ENCODE data around the gene OVCA2.

OVCA2 gene

DNA sequence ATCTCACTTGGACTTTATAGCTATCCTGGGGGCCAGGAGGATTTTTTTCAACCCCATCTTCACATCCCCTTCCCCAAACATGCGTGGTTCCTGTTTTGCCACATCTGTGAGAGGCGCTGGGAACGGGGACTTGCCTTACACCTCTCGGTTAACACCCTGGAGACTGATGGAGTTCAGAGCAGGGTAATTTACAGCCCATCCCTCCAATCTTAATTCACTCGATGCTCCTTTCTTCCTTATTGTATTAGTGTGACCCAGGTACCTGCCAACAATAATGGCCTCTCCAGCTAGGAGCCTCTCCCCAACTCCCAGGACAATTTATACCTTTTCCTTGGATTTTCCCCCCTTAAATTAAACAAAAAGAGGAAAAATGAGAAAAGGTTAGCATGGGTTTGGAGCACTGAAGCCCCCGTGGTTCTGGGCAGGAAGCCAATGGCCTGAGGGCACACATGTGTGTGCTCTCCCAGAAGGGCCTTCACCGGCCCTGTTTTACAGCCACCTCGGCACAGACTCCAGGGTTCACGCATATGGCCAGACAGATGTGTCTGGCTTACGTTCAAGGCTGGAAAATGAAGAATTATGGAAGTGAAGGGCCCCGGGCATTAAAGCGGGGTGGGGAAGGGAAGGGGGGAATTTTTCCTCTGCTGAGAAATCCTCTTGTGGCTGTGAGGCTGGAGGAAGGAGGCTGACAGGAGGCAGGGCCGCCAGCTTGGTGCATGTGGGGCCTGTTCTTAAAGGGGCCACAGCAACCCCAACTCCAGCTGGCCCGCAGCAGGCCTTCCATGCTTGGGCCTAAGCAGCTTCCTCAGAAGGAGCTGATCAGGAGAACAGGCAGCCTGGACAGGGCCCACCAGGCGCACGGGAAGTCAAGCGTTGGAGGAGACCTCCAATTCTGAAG, 34.5 kb downstream of the OVCA2 start:
- Histone ChIP-seq H2AFZ (ENCODE audit: low read depth, low read length) (no peak overlapping the region), H3K4me3 (ENCODE audit: low read length) (no peak overlapping the region), H3K9me3 (ENCODE audit: low read length) (no peaks in the 10 kb centered on the region), H3K4me1 (ENCODE audit: insufficient read depth, low read length) (no peaks in the 10 kb centered on the region), H3K27me3 (ENCODE audit: insufficient read depth, low read length) (no peaks in the 10 kb centered on the region), H3K36me3 (ENCODE audit: insufficient read depth, low read length) (peaks cover 52% of the 10 kb centered on the region)

DNA sequence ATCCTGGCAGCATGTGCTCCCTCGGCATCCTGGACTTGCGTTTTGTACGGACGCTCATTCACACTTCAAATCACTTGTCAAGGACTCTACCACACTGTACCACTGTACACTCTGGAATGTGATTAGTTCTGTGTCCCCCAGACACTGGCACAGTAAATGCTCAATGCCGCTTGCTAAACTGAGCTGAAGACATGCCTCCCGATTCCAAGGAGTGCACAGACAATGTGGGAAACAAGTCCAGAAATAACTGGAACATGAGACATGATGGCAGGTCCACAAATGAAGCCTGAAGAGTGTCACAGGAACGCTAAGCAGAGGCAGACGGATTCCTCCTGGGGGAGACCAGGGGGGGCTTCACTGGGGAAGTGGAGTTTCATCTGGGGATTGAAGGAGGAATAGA, 35.2 kb downstream of the OVCA2 start:
- Histone ChIP-seq H3K4me1 (ENCODE audit: insufficient read depth, low read length) (no peaks in the 10 kb centered on the region), H2AFZ (ENCODE audit: low read depth, low read length) (no peak overlapping the region), H3K9me3 (ENCODE audit: low read length) (no peaks in the 10 kb centered on the region), H3K4me3 (ENCODE audit: low read length) (no peak overlapping the region), H3K27me3 (ENCODE audit: insufficient read depth, low read length) (no peaks in the 10 kb centered on the region), H3K36me3 (ENCODE audit: insufficient read depth, low read length) (peaks cover 58% of the 10 kb centered on the region)

DNA sequence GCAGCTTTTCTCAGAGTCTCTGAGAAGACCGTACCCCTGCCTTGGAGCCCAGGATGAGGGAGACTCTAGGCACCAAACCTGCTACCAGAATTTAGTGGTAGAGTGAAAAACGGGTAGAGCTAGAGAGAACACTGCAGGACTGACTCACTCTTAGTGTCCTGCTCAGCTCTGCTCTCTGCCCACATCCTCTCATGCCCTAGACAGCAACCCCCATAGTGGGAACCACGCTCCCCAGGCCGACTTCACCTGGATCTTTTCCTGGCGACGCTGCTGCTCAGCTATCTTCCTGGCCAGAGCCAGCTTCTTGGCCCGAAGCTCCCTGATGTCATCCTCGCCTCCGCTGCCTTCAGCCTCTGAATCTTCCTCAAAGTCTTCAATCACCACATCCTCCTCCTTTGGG, 39.7 kb downstream of the OVCA2 start:
- H3K36me3 ChIP-seq (ENCODE audit: insufficient read depth, low read length) = peaks cover 56% of the 10 kb centered on the region
- H3K4me1 ChIP-seq (ENCODE audit: insufficient read depth, low read length) = no peaks in the 10 kb centered on the region
- H2AFZ ChIP-seq (ENCODE audit: low read depth, low read length) = no peak overlapping the region
- H3K4me3 ChIP-seq (ENCODE audit: low read length) = no peak overlapping the region
- no peaks in the 10 kb centered on the region for H3K9me3 ChIP-seq (ENCODE audit: low read length)
- H3K27me3 ChIP-seq (ENCODE audit: insufficient read depth, low read length) = no peaks in the 10 kb centered on the region

DNA sequence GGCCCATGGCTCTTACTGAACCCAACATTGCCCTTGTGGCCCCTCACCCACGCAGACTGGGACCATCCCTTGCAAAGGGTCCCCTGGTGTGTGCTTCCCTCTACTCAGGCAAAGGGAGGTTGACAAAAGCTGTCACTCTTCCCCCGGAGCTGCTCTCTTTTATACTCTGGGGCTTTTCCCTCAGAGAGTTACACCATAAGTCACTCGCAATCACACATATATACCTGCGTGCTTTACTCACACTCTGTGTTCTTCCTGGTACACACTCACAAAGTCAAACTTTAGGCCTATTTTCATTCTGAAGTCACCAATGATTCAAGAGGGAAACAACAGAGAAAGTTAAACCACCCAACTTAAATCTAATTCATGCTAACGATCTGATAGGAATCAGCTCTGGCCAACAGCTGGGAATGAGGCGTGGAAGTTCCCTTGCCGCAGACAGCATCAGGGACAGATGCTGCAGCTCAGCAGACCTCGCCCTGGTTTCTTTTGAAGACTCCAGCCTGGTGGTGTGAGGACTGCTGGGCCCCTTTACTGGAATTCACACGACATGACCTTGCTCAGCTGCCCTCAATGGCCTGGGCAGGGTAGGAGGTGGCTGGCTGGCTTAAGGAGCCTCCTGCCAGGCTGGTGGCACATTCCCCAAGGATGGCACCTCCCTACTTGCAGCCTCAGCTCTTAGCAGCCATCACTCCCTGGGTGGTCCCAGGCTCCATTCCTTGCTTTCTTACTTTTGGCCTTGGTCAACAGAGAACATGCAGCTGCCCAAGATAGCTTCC, 40.4 kb downstream of the OVCA2 start:
- no peaks in the 10 kb centered on the region for H3K27me3 ChIP-seq (ENCODE audit: insufficient read depth, low read length)
- no peak overlapping the region for H3K4me3 ChIP-seq (ENCODE audit: low read length)
- H3K4me1 ChIP-seq (ENCODE audit: insufficient read depth, low read length) = no peaks in the 10 kb centered on the region
- H3K36me3 ChIP-seq (ENCODE audit: insufficient read depth, low read length) = peaks cover 50% of the 10 kb centered on the region
- H3K9me3 ChIP-seq (ENCODE audit: low read length) = no peaks in the 10 kb centered on the region
- no peak overlapping the region for H2AFZ ChIP-seq (ENCODE audit: low read depth, low read length)

DNA sequence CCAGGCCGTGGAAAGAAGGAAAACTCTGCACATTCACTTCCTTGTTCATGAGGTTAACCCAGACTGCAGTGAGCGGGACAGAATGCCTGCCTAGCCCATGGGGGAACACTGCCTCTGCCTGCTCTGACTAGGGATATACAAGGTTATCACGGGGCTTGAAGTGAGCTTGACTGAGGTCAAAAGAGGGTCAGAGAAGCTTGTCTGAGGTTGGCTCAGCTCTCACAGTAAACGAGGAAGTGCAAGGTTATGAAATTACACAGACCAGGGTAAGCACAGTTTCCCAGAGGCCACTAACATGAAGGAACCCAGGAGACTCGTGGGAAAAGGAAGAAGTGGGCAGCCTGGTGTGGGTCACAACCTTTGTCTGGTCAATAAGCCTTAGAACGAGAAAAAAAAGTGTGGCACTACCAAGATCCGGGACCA, 41.8 kb downstream of the OVCA2 start:
- Histone ChIP-seq H2AFZ (ENCODE audit: low read depth, low read length) (no peak overlapping the region), H3K4me3 (ENCODE audit: low read length) (no peak overlapping the region), H3K27me3 (ENCODE audit: insufficient read depth, low read length) (no peaks in the 10 kb centered on the region), H3K36me3 (ENCODE audit: insufficient read depth, low read length) (peaks cover 41% of the 10 kb centered on the region), H3K4me1 (ENCODE audit: insufficient read depth, low read length) (no peaks in the 10 kb centered on the region), H3K9me3 (ENCODE audit: low read length) (no peaks in the 10 kb centered on the region)

DNA sequence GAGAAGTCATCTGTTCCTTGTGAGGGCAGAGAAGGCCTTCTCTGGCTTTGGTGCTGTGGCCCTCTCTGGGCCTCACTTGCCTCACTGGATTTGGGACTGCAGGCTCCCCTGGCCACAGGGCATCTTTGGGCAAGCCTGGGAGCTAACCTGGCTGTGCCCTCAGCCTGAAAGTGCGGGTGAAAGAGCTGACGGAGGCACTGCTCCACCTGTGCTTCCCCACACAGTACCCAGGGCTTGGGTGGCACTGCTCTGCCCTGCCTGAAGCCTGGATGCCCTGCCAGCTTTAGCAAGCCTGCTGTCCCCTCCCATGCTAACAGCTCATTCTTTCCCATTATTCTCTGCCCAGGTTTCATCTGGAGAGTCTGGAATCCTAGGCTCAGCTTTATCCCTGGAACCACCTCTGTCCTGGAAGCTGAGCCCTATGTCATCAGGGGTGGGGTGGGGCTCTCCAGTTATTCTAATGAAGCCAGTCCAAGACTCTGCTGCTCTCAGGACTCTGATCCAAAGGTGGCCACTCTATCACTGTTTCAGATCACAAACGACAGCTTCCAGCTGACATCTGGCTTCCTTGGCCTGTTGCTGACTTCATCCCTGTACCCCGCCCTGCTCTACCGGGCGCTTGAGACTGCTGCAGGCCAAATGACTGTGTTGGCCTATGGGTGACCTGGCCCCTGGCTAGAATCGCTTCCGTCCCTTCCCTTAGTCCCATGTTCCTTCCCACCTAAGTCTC, 42.4 kb downstream of the OVCA2 start:
- H3K27me3 ChIP-seq (ENCODE audit: insufficient read depth, low read length) = no peaks in the 10 kb centered on the region
- H3K9me3 ChIP-seq (ENCODE audit: low read length) = no peaks in the 10 kb centered on the region
- no peak overlapping the region for H2AFZ ChIP-seq (ENCODE audit: low read depth, low read length)
- H3K36me3 ChIP-seq (ENCODE audit: insufficient read depth, low read length) = peaks cover 40% of the 10 kb centered on the region
- H3K4me1 ChIP-seq (ENCODE audit: insufficient read depth, low read length) = no peaks in the 10 kb centered on the region
- no peak overlapping the region for H3K4me3 ChIP-seq (ENCODE audit: low read length)

DNA sequence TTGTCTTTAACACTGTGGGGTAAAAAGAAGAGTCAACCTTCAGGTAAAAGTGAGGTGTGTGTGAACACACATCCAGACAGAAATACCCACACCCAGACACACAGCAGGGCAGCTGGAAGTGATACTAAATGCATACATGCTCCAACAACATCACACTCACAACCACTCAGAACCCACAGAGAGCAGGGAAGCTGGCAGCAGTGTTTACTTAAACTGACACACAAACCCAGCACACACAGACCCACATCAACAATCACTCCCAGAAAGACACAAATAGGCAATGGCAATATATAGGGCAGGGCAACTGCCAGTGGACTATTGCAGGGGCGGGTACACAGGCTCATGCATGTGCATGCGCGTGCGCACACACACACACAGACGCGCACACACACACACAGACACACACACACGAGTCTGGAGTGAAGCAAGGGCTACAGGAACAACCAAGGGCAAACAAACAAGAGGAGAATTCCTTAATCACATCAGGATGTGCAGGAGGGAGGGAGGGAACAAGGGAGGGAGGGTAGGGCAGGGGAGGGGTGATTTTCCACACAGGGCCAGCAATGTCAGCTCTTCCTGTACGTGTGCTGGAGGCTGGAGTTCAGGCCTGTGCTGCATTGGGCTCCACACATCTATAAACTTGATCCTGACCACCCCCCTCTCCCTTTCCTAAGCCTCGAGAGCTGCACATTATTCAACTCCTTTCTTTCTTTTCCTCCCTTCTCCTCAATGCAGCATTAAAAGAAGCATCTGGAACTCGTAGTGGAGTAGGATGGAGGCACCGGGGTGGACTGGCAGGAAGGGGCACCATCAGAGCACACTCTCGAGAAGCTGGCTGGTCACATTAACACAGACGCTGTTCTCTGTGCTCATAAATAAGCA, 43.2 kb downstream of the OVCA2 start:
- no peak overlapping the region for H3K4me3 ChIP-seq (ENCODE audit: low read length)
- H3K27me3 ChIP-seq (ENCODE audit: insufficient read depth, low read length) = no peaks in the 10 kb centered on the region
- H3K9me3 ChIP-seq (ENCODE audit: low read length) = no peaks in the 10 kb centered on the region
- no peak overlapping the region for H2AFZ ChIP-seq (ENCODE audit: low read depth, low read length)
- no peaks in the 10 kb centered on the region for H3K4me1 ChIP-seq (ENCODE audit: insufficient read depth, low read length)
- H3K36me3 ChIP-seq (ENCODE audit: insufficient read depth, low read length) = peaks cover 36% of the 10 kb centered on the region

DNA sequence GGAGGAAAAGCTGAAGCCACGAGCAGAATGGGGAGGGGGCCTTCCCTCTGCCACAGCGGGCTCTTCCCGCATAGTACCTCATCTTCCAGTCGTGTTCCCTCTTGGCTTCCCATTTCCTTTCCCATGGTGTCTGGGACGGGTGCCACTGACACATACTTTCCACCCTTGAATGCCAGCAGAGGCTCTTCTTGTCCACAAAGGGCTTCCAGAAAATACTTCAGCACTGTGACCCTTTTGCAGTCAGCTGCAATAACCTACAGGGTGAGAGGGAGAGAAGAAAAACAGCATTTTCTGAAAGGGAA, 43.8 kb downstream of the OVCA2 start:
- no peak overlapping the region for H3K4me3 ChIP-seq (ENCODE audit: low read length)
- H3K27me3 ChIP-seq (ENCODE audit: insufficient read depth, low read length) = no peaks in the 10 kb centered on the region
- H3K36me3 ChIP-seq (ENCODE audit: insufficient read depth, low read length) = peaks cover 36% of the 10 kb centered on the region
- H3K4me1 ChIP-seq (ENCODE audit: insufficient read depth, low read length) = no peaks in the 10 kb centered on the region
- H2AFZ ChIP-seq (ENCODE audit: low read depth, low read length) = no peak overlapping the region
- no peaks in the 10 kb centered on the region for H3K9me3 ChIP-seq (ENCODE audit: low read length)

DNA sequence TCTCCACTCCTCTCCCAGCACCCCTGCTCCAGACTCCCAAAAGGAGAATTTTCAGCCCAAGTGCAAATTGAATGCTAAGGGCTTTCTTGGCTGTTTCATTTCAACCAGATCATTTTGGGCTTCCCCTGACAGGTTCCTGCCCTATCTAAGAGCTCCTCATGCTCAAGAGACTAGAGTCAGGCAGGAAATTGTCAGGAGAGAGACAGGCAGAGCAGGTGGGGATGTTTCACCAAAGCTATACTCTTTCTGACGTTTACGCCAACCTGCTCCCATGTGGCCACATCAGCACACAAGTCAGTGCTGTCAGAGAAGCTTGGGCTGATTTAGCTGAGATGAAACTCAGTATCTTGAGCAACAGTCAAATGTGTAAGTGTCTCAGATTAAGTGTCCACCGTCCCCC, 44.5 kb downstream of the OVCA2 start:
- no peak overlapping the region for H2AFZ ChIP-seq (ENCODE audit: low read depth, low read length)
- H3K36me3 ChIP-seq (ENCODE audit: insufficient read depth, low read length) = peaks cover 31% of the 10 kb centered on the region
- H3K4me3 ChIP-seq (ENCODE audit: low read length) = no peak overlapping the region
- H3K9me3 ChIP-seq (ENCODE audit: low read length) = no peaks in the 10 kb centered on the region
- H3K4me1 ChIP-seq (ENCODE audit: insufficient read depth, low read length) = no peaks in the 10 kb centered on the region
- H3K27me3 ChIP-seq (ENCODE audit: insufficient read depth, low read length) = no peaks in the 10 kb centered on the region

DNA sequence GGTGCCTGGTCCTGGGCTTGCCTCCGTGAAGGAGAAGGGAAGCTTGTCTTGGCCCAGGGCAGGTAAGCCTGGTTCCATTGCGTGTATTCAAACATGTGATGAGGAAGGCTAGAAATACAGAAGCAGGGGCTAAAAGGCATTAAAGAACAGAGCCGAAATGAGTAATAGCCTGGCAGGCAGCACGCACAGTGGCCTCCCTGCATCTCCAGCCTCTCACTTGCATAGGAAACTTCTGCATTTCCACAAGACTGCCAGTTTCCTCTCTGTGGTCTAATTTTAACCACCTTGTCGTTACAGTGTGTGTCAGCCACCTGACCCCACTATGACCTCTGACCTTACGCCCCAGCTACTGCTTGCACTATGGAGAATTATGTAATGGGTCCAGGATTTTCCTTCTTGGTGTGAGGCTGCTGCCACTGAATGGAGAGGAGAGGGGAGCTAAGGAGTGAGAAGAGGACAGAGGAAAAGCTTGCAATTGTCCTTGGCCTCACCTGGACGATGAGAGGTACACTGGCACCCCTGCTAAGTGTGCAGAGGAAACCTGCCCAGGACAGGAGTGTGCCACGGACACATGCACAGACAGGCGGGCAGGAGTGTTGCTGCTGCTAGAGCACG, 45.9 kb downstream of the OVCA2 start:
- no peak overlapping the region for H2AFZ ChIP-seq (ENCODE audit: low read depth, low read length)
- no peak overlapping the region for H3K4me3 ChIP-seq (ENCODE audit: low read length)
- H3K27me3 ChIP-seq (ENCODE audit: insufficient read depth, low read length) = no peaks in the 10 kb centered on the region
- H3K9me3 ChIP-seq (ENCODE audit: low read length) = no peaks in the 10 kb centered on the region
- H3K4me1 ChIP-seq (ENCODE audit: insufficient read depth, low read length) = no peaks in the 10 kb centered on the region
- H3K36me3 ChIP-seq (ENCODE audit: insufficient read depth, low read length) = peaks cover 18% of the 10 kb centered on the region

DNA sequence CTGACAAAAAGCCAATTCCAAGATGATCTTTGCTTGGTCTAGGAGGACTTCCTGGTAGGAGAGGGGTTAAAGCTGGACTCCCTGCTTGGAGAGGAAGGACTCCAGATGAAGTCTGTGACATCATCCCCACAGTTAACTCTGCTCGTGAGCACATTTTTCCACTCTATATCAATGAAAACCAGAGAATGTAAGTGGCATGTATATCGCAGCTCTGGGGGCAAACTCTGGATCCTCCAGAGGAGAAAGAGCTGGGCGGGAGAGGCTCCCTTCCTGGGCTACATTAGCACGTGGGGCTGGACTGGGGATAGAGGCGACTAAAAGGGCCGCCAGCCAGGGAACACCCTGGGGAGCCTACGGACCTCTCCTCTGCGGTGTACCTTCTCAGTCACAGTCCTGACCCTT, 47.2 kb downstream of the OVCA2 start:
- no peaks in the 10 kb centered on the region for H3K27me3 ChIP-seq (ENCODE audit: insufficient read depth, low read length)
- no peaks in the 10 kb centered on the region for H3K9me3 ChIP-seq (ENCODE audit: low read length)
- H3K36me3 ChIP-seq (ENCODE audit: insufficient read depth, low read length) = peaks cover 7% of the 10 kb centered on the region
- H2AFZ ChIP-seq (ENCODE audit: low read depth, low read length) = no peak overlapping the region
- H3K4me1 ChIP-seq (ENCODE audit: insufficient read depth, low read length) = no peaks in the 10 kb centered on the region
- H3K4me3 ChIP-seq (ENCODE audit: low read length) = no peak overlapping the region

DNA sequence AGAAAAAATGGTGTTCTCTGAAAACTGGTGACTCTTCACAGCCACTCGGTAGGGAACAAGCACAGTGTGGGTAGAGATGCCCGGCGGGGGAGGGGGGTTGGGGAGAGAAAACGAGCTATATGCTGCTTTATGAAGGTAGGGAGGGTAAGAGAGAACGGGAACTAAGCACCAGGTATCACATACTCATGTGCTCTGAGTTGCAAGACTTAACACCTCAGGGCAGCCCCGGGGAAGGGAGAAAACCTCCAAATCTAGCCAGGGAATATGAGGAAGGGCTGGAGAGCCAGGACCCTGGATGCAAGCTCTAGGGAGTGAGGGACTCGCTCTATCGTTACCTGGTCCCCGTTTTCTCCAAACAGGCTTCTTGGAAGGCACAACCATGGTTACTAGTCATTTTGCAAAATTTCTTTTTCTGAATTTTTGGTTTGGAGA, 48.4 kb downstream of the OVCA2 start:
- Histone ChIP-seq H2AFZ (ENCODE audit: low read depth, low read length) (no peak overlapping the region), H3K27me3 (ENCODE audit: insufficient read depth, low read length) (no peaks in the 10 kb centered on the region), H3K36me3 (ENCODE audit: insufficient read depth, low read length) (peaks cover 7% of the 10 kb centered on the region), H3K4me1 (ENCODE audit: insufficient read depth, low read length) (no peaks in the 10 kb centered on the region), H3K9me3 (ENCODE audit: low read length) (no peaks in the 10 kb centered on the region), H3K4me3 (ENCODE audit: low read length) (no peak overlapping the region)
